GM12878 (cell line): ENCODE results near the gene DMD.

Experiments
- BCL11A ChIP-seq: IDR thresholded peaks from 2 replicates; pipeline ENCODE4 v1.6.1; 2011; ENCODE audit warnings: low read depth, low read length
- CEBPB ChIP-seq, 2 experiments: fragments of 150-350 bp in 1 of 2; IDR thresholded peaks; 2 replicates each; pipeline ENCODE4 v1.6.1; 2012 to 2014; ENCODE audit warnings: low read depth in 2 of 2, low read length in 2 of 2, borderline replicate concordance in 1 of 2, inconsistent platforms in 1 of 2
- CREB1 ChIP-seq: IDR thresholded peaks from 2 replicates; pipeline ENCODE4 v1.6.1; 2012; ENCODE audit warnings: low read depth, mild to moderate bottlenecking, inconsistent platforms
- EZH2 ChIP-seq: IDR thresholded peaks from 2 replicates; pipeline ENCODE4 v1.6.1; 2012; ENCODE audit warnings: low read depth, mild to moderate bottlenecking, control low read depth, inconsistent platforms, low read length, borderline replicate concordance; ENCODE audit not compliant: control insufficient read depth
- FOS ChIP-seq: IDR thresholded peaks from 3 replicates; pipeline ENCODE4 v1.6.1; 2011; ENCODE audit warnings: borderline replicate concordance; ENCODE audit not compliant: insufficient read length; ENCODE audit errors: extremely low read depth
- SRF ChIP-seq, 2 experiments: IDR thresholded peaks; 2 replicates each; pipeline ENCODE4 v1.6.1; 2011; ENCODE audit warnings: low read depth in 2 of 2, low read length in 2 of 2, mild to moderate bottlenecking in 1 of 2, moderate library complexity in 1 of 2
- TF ChIP-seq, protein P1 (sequence below), 3 experiments: IDR thresholded peaks in 2 of 3; conservative IDR thresholded peaks in 1 of 3; 2 replicates each; pipeline ENCODE4 v1.5.1; 2011; ENCODE audit warnings: low read depth in 3 of 3, low read length in 3 of 3, mild to moderate bottlenecking in 3 of 3, control low read depth in 2 of 3, moderate library complexity in 2 of 3, inconsistent platforms in 1 of 3, mixed read lengths in 1 of 3; ENCODE audit not compliant: control insufficient read depth in 2 of 3, insufficient read depth in 1 of 3; ENCODE audit errors: extremely low read depth in 1 of 3

- TF ChIP-seq SRF (IDR thresholded peaks at IDR 0.05; ENCODE audit: low read depth in 2 of 2, low read length in 2 of 2), result no peak
- no peak for TF ChIP-seq CREB1
- TF ChIP-seq EZH2, result no peak
- no peak for TF ChIP-seq BCL11A
- TF ChIP-seq CEBPB (IDR thresholded peaks at IDR 0.05; ENCODE audit: borderline replicate concordance in 1 of 2, low read depth in 2 of 2, low read length in 2 of 2), result no peak
- TF ChIP-seq, protein P1, sequence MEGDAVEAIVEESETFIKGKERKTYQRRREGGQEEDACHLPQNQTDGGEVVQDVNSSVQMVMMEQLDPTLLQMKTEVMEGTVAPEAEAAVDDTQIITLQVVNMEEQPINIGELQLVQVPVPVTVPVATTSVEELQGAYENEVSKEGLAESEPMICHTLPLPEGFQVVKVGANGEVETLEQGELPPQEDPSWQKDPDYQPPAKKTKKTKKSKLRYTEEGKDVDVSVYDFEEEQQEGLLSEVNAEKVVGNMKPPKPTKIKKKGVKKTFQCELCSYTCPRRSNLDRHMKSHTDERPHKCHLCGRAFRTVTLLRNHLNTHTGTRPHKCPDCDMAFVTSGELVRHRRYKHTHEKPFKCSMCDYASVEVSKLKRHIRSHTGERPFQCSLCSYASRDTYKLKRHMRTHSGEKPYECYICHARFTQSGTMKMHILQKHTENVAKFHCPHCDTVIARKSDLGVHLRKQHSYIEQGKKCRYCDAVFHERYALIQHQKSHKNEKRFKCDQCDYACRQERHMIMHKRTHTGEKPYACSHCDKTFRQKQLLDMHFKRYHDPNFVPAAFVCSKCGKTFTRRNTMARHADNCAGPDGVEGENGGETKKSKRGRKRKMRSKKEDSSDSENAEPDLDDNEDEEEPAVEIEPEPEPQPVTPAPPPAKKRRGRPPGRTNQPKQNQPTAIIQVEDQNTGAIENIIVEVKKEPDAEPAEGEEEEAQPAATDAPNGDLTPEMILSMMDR (IDR thresholded peaks at IDR 0.05 in 2 of 3, conservative IDR thresholded peaks at IDR 0.05 in 1 of 3; ENCODE audit: control insufficient read depth in 2 of 3, extremely low read depth in 1 of 3, insufficient read depth in 1 of 3, low read depth in 3 of 3, low read length in 3 of 3), result no peak
- TF ChIP-seq FOS, result no peak
Observed at GRCh38 chrX:32370456-32371205, 840.7 kb downstream of the DMD start.
